Endodermal cell (in vitro differentiated cells): ENCODE measurements around the gene IKZF5. TPM values are rescaled to one million over a fixed set of nuclear protein-coding genes. Genes with fewer than 3 reads are reported as not detected.

Source experiments
- DNase-seq: peaks from one replicate; pipeline ENCODE4 v3.0.0-alpha.2; 2017
- H3K27ac ChIP-seq: 2 replicates; pipeline ENCODE4 v1.5.1; 2013; ENCODE audit warnings: mild to moderate bottlenecking, low read depth, low read length, moderate library complexity
- H3K27me3 ChIP-seq: 2 replicates; pipeline ENCODE4 v1.6.1; 2013; ENCODE audit warnings: mild to moderate bottlenecking, low read length, moderate library complexity; ENCODE audit not compliant: insufficient read depth, control insufficient read depth, poor library complexity, severe bottlenecking
- H3K36me3 ChIP-seq: 2 replicates; pipeline ENCODE4 v1.7.0; 2013; ENCODE audit warnings: mild to moderate bottlenecking, low read length, moderate library complexity; ENCODE audit not compliant: control insufficient read depth, insufficient read depth
- H3K4me1 ChIP-seq: one replicate; pipeline ENCODE4 v1.7.0; 2013; ENCODE audit warnings: low read length; ENCODE audit not compliant: control insufficient read depth, insufficient read depth
- H3K4me3 ChIP-seq: 2 replicates; pipeline ENCODE4 v1.5.1; 2013; ENCODE audit warnings: mild to moderate bottlenecking, low read length, moderate library complexity
- H3K9ac ChIP-seq: 2 replicates; pipeline ENCODE4 v1.6.1; 2013; ENCODE audit warnings: mild to moderate bottlenecking, low read length, moderate library complexity; ENCODE audit not compliant: poor library complexity, severe bottlenecking; ENCODE audit errors: extremely low read depth
- H3K9me3 ChIP-seq: 2 replicates; pipeline ENCODE4 v1.6.1; 2013; ENCODE audit warnings: mild to moderate bottlenecking, low read length, moderate library complexity; ENCODE audit not compliant: control insufficient read depth
- H3K27ac Mint-ChIP-seq: 2 replicates; pipeline ENCODE4 v1.8.0; 2020; ENCODE audit warnings: mixed read lengths
- H3K27me3 Mint-ChIP-seq: 2 replicates; pipeline ENCODE4 v1.8.0; 2021; ENCODE audit warnings: mild to moderate bottlenecking, mixed read lengths; ENCODE audit not compliant: insufficient read depth
- H3K36me3 Mint-ChIP-seq: 2 replicates; pipeline ENCODE4 v1.8.0; 2020; ENCODE audit warnings: low read depth, mixed read lengths
- H3K4me1 Mint-ChIP-seq: 2 replicates; pipeline ENCODE4 v1.8.0; 2020; ENCODE audit warnings: mixed read lengths
- H3K4me3 Mint-ChIP-seq: 2 replicates; pipeline ENCODE4 v1.8.0; 2020; ENCODE audit warnings: mild to moderate bottlenecking, moderate library complexity, mixed read lengths
- H3K9me3 Mint-ChIP-seq: 2 replicates; pipeline ENCODE4 v1.8.0; 2020; ENCODE audit warnings: mild to moderate bottlenecking, mixed read lengths
- whole genome bisulfite sequencing, 2 experiments: methylation state at CpG; one replicate each; pipeline versions ENCODE4 v1.1.5 to v1.1.7; 2013; ENCODE audit warnings: missing lambda C conversion rate in 2 of 2, mixed read lengths in 1 of 2; ENCODE audit not compliant: insufficient coverage in 1 of 2, insufficient read length in 1 of 2; 5-methylcytosine and 5-hydroxymethylcytosine counted together
- total RNA-seq, 2 donors: library from RNA; stranded (reverse); fragmentation: NEBNext Ultra II Directional in 1 of 2; extraction: Animal tissue kit (Norgen Biotek cat#: 25700) in 1 of 2; gene quantifications; 2 replicates in 1 of 2; 3 replicates in 1 of 2; pipeline ENCODE4 v1.2.1, GENCODE V29; 2021
- TF ChIP-seq, protein P1 (sequence below): fragments of 200-600 bp; sonication (generic); conservative IDR thresholded peaks from 2 replicates; pipeline ENCODE4 v1.5.0; 2021; ENCODE audit warnings: antibody characterized with exemption, mild to moderate bottlenecking

Gene IKZF5
- total RNA-seq, 2 donors from 2014 or later = 10.3 to 14.4 TPM

- Histone ChIP-seq H3K9ac (peak within 1 kb of the TSS; percentile 43), H3K36me3 (peaks cover 12% of the 10 kb centered on the region), H3K4me3 (peak within 1 kb of the TSS; percentile 85), H3K27me3 (peaks cover 25% of the 10 kb centered on the region), H3K9me3 (peaks cover 8% of the 10 kb centered on the region), H3K27ac (no peak within 1 kb of the TSS), H3K4me1 (no peaks in the 10 kb centered on the region)
- 8 to 10% methylated on average over 39 to 77 of the region's 77 CpGs for WGBS, 2 experiments
- H3K4me1 Mint-ChIP-seq = peaks cover 6% of the 10 kb centered on the region
- TF ChIP-seq, protein P1, sequence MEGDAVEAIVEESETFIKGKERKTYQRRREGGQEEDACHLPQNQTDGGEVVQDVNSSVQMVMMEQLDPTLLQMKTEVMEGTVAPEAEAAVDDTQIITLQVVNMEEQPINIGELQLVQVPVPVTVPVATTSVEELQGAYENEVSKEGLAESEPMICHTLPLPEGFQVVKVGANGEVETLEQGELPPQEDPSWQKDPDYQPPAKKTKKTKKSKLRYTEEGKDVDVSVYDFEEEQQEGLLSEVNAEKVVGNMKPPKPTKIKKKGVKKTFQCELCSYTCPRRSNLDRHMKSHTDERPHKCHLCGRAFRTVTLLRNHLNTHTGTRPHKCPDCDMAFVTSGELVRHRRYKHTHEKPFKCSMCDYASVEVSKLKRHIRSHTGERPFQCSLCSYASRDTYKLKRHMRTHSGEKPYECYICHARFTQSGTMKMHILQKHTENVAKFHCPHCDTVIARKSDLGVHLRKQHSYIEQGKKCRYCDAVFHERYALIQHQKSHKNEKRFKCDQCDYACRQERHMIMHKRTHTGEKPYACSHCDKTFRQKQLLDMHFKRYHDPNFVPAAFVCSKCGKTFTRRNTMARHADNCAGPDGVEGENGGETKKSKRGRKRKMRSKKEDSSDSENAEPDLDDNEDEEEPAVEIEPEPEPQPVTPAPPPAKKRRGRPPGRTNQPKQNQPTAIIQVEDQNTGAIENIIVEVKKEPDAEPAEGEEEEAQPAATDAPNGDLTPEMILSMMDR = no peak
- H3K27ac Mint-ChIP-seq = peak within 1 kb of the TSS; percentile 30
- peaks cover 10% of the 10 kb centered on the region for H3K36me3 Mint-ChIP-seq
- peak; percentile 99 for DNase-seq
- H3K27me3 Mint-ChIP-seq = peaks cover 38% of the 10 kb centered on the region
- peaks cover 13% of the 10 kb centered on the region for H3K9me3 Mint-ChIP-seq
- H3K4me3 Mint-ChIP-seq = peak within 1 kb of the TSS; percentile 74
These were observed 54.5 kb downstream of the IKZF5 start, which contains the start of gene C10orf88 for GRCh38 chr10:122953902-122954730. C10orf88 (minus strand) TSS chr10:122954227; CDS start chr10:122954178, 49 bp downstream.

GRCh38 chr10:122949296-122949695 is 59.3 kb downstream of the IKZF5 start:
- H3K36me3 ChIP-seq = peaks cover 40% of the 10 kb centered on the region

More at GRCh38 chr10:122949296-122949695, 59.3 kb downstream of the IKZF5 start:
- no peaks in the 10 kb centered on the region for H3K27me3 ChIP-seq
- Mint-ChIP-seq H3K27ac (no peak overlapping the region), H3K9me3 (peaks cover 5% of the 10 kb centered on the region), H3K4me3 (no peak overlapping the region), H3K4me1 (peaks cover 6% of the 10 kb centered on the region), H3K36me3 (peaks cover 36% of the 10 kb centered on the region), H3K27me3 (peaks cover 3% of the 10 kb centered on the region)
- no peaks in the 10 kb centered on the region for H3K4me1 ChIP-seq
- no peak for DNase-seq
- TF ChIP-seq, protein P1 = no peak
- H3K4me3 ChIP-seq = no peak overlapping the region
- H3K9ac ChIP-seq = no peak overlapping the region
- WGBS, 2 experiments = 90% methylated on average over 3 of the region's 3 CpGs
- H3K27ac ChIP-seq = no peak overlapping the region
- H3K9me3 ChIP-seq = no peaks in the 10 kb centered on the region

Other genes starting within 250 kb of the IKZF5 start
- under 1 TPM in 1 of 2 donors, not detected in 1; 0.53 TPM for gene CUZD1, start 162.9 kb downstream of the IKZF5 start, total RNA-seq
- gene FAM24B, start 129.2 kb downstream of the IKZF5 start, total RNA-seq = 1 to 10 TPM in 1 of 2 donors, not detected in 1; 2.9 TPM
- not detected for gene FAM24A, start 98.2 kb downstream of the IKZF5 start, total RNA-seq
- gene C10orf88, start 54.6 kb downstream of the IKZF5 start, total RNA-seq = 10 to 100 TPM; 14.7 to 18.1 TPM
- 1 to 10 TPM; 7.0 to 7.1 TPM for gene PSTK, start 28.4 kb downstream of the IKZF5 start, total RNA-seq
- gene ACADSB, start 211 bp upstream of the IKZF5 start, total RNA-seq = 10 to 100 TPM; 40.4 to 58.7 TPM
- not detected for gene HMX3, start 127.2 kb upstream of the IKZF5 start, total RNA-seq
- not detected for gene HMX2, start 139.3 kb upstream of the IKZF5 start, total RNA-seq
- 100 to 1,000 TPM; 113 to 130 TPM for gene BUB3, start 145.6 kb upstream of the IKZF5 start, total RNA-seq